Nephron (organoid): Measurements from ENCODE around the gene ETS1.

Source experiments
- H3K27ac Mint-ChIP-seq, 3 experiments: 2 replicates each; pipeline ENCODE4 v1.8.0; 2020; ENCODE audit warnings: mixed read lengths in 3 of 3, mild to moderate bottlenecking in 2 of 3, moderate library complexity in 1 of 3
- H3K27me3 Mint-ChIP-seq: 2 replicates; pipeline ENCODE4 v1.8.0; 2021; ENCODE audit warnings: low read depth, mild to moderate bottlenecking, moderate library complexity, mixed read lengths
- H3K36me3 Mint-ChIP-seq: 2 replicates; pipeline ENCODE4 v1.8.0; 2020; ENCODE audit warnings: low read depth, mixed read lengths
- H3K4me1 Mint-ChIP-seq: 2 replicates; pipeline ENCODE4 v1.8.0; 2020; ENCODE audit warnings: mixed read lengths
- H3K4me3 Mint-ChIP-seq, 3 experiments: 2 replicates each; pipeline ENCODE4 v1.8.0; 2020; ENCODE audit warnings: mild to moderate bottlenecking in 3 of 3, mixed read lengths in 3 of 3, moderate library complexity in 2 of 3
- H3K9me3 Mint-ChIP-seq: 2 replicates; pipeline ENCODE4 v1.8.0; 2020; ENCODE audit warnings: mixed read lengths
- TF ChIP-seq, protein P1 (sequence below), 3 experiments: fragments of 200-600 bp; sonication (generic); IDR thresholded peaks; one replicate each; pipeline ENCODE4 v1.5.0; 2021; ENCODE audit warnings: antibody characterized with exemption in 3 of 3; ENCODE audit not compliant: unreplicated experiment in 3 of 3

The ETS1 gene

DNA sequence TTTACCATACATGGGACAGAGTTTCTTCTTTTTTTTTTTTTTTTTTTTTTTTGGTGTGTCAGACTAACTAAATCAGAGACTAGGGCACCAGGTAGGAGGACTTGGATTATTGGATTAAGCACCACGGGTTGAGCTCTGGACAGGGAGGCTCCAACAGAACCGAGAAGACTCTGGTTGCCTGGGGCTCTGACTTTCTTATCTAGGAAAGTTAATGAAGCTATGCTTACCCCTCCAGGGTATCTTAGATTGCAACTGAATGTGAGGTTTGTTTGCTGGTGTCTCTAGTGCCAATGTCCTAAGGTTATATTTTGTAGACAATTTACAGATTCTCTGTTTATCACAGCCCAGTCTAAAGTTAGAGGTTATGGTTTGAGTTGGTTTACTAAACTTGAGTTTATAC lies 18.1 kb downstream of the ETS1 start:
- H3K27ac Mint-ChIP-seq: no peak overlapping the region
- peaks cover 13% of the 10 kb centered on the region for H3K4me1 Mint-ChIP-seq
- H3K4me3 Mint-ChIP-seq: no peak overlapping the region
- peaks cover 13% of the 10 kb centered on the region for H3K36me3 Mint-ChIP-seq
- TF ChIP-seq, protein P1, sequence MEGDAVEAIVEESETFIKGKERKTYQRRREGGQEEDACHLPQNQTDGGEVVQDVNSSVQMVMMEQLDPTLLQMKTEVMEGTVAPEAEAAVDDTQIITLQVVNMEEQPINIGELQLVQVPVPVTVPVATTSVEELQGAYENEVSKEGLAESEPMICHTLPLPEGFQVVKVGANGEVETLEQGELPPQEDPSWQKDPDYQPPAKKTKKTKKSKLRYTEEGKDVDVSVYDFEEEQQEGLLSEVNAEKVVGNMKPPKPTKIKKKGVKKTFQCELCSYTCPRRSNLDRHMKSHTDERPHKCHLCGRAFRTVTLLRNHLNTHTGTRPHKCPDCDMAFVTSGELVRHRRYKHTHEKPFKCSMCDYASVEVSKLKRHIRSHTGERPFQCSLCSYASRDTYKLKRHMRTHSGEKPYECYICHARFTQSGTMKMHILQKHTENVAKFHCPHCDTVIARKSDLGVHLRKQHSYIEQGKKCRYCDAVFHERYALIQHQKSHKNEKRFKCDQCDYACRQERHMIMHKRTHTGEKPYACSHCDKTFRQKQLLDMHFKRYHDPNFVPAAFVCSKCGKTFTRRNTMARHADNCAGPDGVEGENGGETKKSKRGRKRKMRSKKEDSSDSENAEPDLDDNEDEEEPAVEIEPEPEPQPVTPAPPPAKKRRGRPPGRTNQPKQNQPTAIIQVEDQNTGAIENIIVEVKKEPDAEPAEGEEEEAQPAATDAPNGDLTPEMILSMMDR (IDR thresholded peaks at IDR 0.05; ENCODE audit: unreplicated experiment in 3 of 3): no peak
- peaks cover 28% of the 10 kb centered on the region for H3K27me3 Mint-ChIP-seq
- peaks cover 4% of the 10 kb centered on the region for H3K9me3 Mint-ChIP-seq

DNA sequence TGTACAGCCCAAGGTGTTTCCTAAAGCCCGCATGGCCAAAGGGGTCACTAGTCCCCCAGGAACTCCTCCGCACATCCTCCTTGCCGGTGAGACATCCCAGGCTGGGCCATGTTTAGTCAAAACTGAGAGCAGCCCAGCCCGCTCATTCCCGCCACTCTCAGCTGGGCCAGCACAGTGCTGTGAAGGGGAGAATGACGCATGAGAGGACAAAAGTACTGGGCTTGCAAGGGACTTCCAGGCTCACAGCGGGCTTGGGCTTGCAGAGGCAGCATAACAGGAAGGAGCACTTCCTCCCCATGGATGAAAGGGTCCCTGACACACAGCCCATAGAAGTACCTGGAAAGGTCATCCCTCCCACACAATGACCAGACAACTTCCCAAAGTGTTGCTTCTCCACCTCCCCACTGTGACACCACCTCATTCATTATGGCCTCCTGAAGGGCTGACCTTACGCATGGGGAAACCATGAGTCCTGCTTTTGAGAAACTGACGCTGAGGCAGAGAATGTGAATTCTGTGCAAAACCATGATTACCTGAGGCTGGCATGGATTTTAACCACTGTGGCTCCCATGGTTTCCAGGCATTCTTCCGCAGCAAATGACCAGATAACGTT lies 19.1 kb downstream of the ETS1 start:
- Mint-ChIP-seq H3K36me3 (peaks cover 9% of the 10 kb centered on the region), H3K4me1 (peaks cover 13% of the 10 kb centered on the region), H3K9me3 (peaks cover 3% of the 10 kb centered on the region), H3K4me3 (no peak overlapping the region), H3K27ac (peak overlapping the region in 2 of 3 experiments; percentile 52 to 76), H3K27me3 (peaks cover 32% of the 10 kb centered on the region)
- TF ChIP-seq, protein P1 (IDR thresholded peaks at IDR 0.05; ENCODE audit: unreplicated experiment in 3 of 3): no peak

DNA sequence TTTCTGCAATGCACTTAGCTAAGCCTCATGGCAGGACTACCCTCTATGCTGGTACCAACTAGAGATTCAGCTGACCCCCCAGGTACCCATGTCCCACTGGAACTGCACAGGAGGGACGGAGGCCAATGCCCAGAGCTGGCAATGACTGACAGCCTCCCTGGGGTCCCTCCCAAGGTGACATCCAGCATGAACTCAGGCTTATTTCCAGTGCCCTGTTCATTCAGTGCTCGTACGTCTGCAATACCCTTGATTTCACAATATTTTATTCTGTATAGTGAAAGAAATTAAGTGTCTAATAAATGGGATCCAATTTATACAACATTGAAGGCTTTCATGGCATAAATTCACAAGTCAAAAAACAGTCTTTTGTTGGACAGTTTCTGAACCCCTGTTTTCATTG lies 20.2 kb downstream of the ETS1 start:
- peaks cover 13% of the 10 kb centered on the region for H3K4me1 Mint-ChIP-seq
- H3K36me3 Mint-ChIP-seq: peaks cover 7% of the 10 kb centered on the region
- TF ChIP-seq, protein P1 (IDR thresholded peaks at IDR 0.05; ENCODE audit: unreplicated experiment in 3 of 3): no peak
- H3K27ac Mint-ChIP-seq: no peak overlapping the region
- no peak overlapping the region for H3K4me3 Mint-ChIP-seq
- H3K27me3 Mint-ChIP-seq: peaks cover 26% of the 10 kb centered on the region
- no peaks in the 10 kb centered on the region for H3K9me3 Mint-ChIP-seq

DNA sequence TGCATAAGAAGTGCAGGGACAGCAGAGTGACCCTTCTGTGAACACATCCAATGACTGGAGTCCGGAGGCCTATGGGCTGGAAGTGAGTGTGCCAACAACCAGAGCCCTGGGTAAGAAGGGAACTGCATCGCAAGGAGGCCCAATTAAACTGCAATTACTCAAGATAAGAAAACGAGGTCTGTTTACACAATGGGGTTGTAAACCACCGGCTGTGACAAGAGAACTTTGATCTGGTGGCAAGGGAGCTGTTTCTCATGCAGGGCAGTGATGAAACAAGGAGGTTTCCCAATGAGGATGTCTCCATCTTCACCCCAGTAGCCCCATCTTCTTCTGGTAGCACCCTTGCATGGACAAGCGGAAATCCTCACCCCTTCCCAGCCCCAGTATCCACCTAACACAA lies 21.5 kb downstream of the ETS1 start:
- H3K4me1 Mint-ChIP-seq: peaks cover 13% of the 10 kb centered on the region
- H3K27me3 Mint-ChIP-seq: peaks cover 30% of the 10 kb centered on the region
- peaks cover 8% of the 10 kb centered on the region for H3K36me3 Mint-ChIP-seq
- H3K9me3 Mint-ChIP-seq: no peaks in the 10 kb centered on the region
- peak overlapping the region in 2 of 3 experiments; percentile 2 to 7 for H3K27ac Mint-ChIP-seq
- TF ChIP-seq, protein P1 (IDR thresholded peaks at IDR 0.05; ENCODE audit: unreplicated experiment in 3 of 3): no peak
- no peak overlapping the region for H3K4me3 Mint-ChIP-seq

DNA sequence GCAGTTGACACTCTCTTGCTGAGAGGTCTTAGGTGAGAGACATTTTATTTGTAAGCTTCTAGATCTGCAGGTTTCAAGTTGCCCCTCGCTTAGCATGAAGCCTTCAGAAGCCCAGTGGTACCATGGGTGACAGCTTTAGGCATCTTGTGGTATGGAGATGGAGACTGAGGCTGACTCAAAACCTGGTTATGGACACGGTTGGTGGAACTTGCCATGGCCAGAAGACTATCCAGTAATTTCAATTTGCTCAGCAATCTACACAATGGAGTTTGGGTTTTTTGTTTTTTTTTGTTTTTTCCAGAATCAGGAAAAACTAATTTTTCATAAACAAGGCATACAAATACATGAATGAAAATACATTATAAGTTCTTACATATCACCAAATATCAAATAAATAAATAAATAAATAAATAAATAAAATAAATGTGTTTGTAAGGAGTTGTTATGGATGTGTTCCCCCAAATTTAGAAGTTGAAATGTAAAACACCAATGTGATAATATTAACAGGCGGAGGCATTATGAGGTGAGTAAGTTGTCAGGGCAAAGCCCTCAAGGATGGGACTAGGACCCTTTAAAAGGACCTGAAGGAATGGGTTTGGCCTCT lies 22.6 kb downstream of the ETS1 start:
- no peaks in the 10 kb centered on the region for H3K9me3 Mint-ChIP-seq
- no peak overlapping the region for H3K4me3 Mint-ChIP-seq
- peaks cover 13% of the 10 kb centered on the region for H3K4me1 Mint-ChIP-seq
- TF ChIP-seq, protein P1 (IDR thresholded peaks at IDR 0.05; ENCODE audit: unreplicated experiment in 3 of 3): no peak
- H3K27ac Mint-ChIP-seq: no peak overlapping the region
- H3K36me3 Mint-ChIP-seq: peaks cover 10% of the 10 kb centered on the region
- peaks cover 30% of the 10 kb centered on the region for H3K27me3 Mint-ChIP-seq
